M059J (cell line): ENCODE results near the gene IGSF6. TPM values are rescaled to one million over a fixed set of nuclear protein-coding genes. Genes with fewer than 3 reads are reported as not detected.
A peak's percentile ranks its signal among the peaks of the same experiment; 100 is the strongest.
"Not testable (repeated sequence)": the region's sequence is repeated elsewhere in the genome, so short reads cannot be mapped to it uniquely, and the experiment has no call there.

Experiments used
- DNase-seq: peaks from one replicate; pipeline ENCODE4 v3.0.0-alpha.2; 2012; ENCODE audit warnings: low read depth
- total RNA-seq: library from RNA; depleted of rRNA; stranded (reverse); fragments of >200 nt; shearing (Covaris generic); gene quantifications from 2 replicates; pipeline ENCODE4 v1.2.3, GENCODE V29; 2014

Gene IGSF6
- total RNA-seq, 1 experiment from 2014 or later: not detected

- DNase-seq: no peak
Observed at GRCh38 chr16:21653571-21653970, 1.2 kb upstream of the IGSF6 start.

DNA sequence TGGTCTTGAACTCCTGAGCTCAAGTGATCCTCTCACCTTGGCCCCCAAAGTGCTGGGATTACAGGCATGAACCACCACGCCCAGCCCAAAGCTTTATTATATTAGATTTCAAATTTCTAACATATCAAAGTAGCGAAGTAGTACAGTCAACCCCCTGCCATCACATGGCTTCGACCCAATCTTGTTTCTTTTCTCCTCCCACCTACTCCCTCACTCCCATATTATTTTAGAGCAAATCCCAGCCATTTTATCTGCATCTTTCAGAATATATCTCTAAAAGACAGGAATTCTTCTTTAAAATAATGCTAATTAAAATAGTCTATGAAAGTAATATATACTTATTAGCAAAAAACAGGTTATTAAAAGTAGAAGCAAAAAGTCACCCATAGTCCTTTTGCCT, 893 bp downstream of the IGSF6 start:
- no peak for DNase-seq

DNA sequence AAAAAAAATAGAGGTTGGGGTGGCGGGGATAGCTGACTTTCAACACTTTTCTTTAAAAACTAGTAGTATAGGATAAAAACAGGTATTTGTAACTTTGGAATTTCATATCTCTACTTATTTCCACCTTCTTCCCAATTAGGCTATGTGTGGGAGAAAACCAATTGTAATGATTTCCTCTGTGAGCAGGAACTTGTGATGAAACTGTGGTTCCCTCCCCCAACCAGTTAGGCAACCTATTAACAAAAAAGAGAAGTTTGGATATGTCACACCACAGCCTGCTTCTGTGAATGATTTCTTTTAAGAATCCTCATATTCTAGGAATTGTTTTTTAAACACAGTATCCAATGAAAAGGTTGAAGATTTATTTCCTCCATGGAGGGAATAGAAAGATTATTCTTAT, 1.9 kb downstream of the IGSF6 start:
- no peak for DNase-seq

GRCh38 chr16:21649826-21650406, 2.5 kb downstream of the IGSF6 start:
- DNase-seq: not testable (repeated sequence)

DNA sequence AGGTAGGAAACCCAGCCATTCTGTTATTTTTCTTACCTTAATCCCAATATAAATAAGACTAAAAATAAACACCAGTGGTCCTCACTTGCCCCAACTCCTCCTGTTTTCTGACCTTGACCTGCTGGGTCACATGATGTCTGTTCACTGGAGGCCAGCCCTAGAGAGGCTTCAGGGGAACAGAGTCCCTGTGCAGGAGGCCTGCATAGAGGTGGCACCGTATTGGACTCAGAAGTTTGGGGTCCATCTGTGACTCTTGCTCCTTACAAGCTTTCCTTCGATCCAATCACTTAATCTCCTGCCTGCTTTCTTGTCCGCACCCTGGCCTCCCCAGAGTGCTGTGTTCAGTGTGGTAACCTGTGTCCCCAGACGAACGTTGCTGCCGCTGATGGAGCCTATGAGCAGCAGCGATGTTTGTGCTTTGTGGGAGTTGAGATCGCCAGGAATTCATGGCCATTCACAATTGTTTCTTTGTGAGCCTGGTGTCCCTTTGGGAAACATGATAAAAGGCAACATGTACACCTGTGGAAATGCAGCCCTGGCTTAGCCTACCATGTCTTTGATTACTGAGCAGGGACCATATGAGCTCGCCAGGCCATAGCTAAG, 4.7 kb downstream of the IGSF6 start:
- DNase-seq: no peak

- DNase-seq: no peak
Observed at GRCh38 chr16:21646721-21647561, 5.5 kb downstream of the IGSF6 start.

GRCh38 chr16:21646091-21646490, 6.3 kb downstream of the IGSF6 start:
- no peak for DNase-seq

GRCh38 chr16:21645261-21645721, 7.1 kb downstream of the IGSF6 start:
- DNase-seq: peak; percentile 21

DNA sequence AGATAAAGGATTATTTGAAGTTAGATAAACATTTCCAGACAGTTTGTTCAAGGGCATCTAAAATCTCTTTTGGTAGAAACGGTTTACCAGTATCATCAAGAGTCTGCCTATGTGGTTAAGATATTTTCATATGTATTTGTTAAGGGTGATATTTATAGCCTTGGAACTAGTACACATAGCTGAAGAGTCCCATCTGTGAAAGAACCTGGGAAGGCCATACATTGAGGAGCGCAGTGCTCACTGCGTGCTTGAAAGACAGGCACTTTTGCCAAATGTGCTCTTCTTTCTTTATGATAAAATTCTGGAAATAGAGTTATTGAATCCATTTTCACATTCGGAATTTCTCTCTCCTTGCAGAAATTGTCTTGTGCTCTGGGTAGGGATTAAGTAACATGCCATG, 7.7 kb downstream of the IGSF6 start:
- no peak for DNase-seq

DNA sequence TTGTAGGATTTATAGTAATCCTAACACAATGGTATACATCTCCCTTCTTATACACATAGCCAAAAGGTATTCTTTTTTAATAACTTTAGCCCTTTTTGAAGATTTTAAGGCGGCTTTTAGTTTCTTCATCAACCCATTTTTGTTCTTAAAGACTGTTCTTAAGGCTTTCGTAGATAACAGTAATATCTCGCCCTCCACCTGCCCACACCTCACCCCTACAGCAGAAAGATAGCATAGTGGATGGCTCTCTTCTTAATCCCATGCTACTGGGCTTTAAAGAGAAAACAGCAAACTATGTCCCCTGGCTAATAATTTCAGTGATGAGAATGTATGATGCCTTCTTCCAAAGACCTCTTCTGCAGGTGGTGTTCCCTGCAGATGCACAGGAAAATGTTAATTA, 8.6 kb downstream of the IGSF6 start:
- DNase-seq: no peak

DNA sequence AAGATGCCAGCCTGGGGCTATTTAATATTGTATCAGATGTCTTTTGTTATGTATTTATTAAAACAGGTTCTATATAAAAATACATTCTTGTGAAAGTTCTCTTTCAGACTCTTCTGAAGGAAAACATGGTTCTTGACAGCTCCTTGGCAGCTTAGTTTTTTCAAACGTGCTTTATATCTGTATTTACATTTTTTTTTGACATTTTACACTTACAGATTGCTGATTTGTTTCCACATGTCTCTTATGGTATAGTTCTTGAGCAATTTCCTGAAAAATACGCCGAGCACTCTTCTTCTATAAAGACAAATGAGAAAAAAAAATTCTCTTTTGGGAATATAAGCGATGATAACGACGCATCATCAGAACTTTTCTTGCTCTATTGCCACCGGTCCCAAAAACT, 9.5 kb downstream of the IGSF6 start:
- no peak for DNase-seq

DNA sequence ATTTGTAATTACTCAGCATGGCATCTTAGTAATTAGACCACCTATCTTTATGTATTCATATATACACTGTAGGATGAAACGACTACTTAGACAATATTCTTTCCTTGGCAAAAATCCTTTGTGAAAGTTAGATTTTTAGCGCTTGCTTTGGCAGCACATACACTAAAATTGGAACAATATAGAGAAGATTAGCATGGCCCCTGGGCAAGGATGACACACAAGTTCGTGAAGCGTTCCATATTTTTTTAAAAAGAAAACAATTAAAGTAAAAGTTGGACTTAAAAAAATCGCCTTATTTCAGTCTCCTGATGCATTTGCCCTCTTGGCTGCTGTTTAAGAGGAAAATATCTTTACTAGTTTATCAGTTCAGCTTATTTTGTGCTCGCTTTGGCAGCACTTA, 10.5 kb downstream of the IGSF6 start:
- DNase-seq: no peak

DNA sequence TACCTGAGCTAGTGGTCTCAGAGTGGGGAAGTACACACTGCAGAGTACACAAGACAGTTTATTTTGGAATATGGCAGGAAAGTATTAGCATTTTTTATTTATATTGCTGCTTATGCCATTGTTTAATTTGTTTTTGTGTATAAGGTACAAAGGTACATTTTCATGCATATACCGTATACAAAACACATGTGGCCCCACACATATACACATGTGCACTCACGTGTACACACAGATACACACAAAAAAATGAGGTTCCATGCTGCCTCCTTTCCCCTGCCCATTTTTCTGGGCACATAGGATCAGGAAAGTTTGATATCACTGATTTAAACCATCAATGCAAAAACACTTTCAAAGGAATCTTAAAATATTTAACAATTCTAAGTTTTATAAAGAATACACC, 12.9 kb downstream of the IGSF6 start:
- no peak for DNase-seq

GRCh38 chr16:21638573-21638975, 13.8 kb downstream of the IGSF6 start:
- DNase-seq: peak; percentile 45

DNA sequence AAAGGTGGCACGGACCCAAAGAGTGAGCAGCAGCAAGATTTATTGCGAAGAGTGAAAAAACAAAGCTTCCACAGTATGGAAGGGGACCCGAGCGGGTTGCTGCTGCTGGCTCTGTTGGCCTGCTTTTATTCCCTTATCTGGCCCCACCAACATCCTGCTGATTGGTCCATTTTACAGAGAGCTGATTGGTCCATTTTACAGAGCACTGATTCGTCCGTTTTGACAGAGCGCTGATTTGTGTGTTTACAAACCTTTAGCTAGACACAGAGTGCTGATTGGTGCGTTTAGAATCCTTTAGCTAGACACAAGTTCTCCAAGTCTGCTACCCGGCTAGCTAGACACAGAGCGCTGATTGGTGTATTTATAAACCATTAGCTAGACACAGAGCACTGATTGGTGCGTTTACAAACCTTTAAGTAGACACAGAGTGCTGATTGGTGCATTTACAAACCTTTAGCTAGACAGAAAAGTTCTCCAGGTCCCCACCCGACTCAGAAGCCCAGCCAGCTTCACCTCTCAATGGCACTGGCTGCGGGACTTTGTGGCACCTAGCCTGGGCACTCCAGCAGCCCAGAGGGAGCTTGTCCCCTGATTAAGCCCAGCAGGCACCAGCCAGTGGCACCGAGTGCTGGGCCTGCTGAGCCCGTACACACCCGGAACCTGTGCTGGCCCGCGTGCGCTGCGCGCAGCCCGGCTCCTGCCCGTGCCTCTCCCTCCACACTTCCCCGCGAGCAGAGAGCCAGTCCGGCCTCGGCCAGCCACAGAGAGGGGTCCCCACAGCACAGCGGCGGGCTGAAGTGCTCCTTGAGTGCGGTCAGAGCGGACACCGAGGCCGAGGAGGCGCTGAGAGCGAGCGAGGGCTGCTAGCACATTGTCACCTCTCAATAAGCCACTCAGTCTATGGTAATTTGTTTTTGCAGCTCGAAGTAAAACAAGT, 15.1 kb downstream of the IGSF6 start:
- DNase-seq: no peak

- DNase-seq: not testable (repeated sequence)
Observed at GRCh38 chr16:21635694-21636093, 16.7 kb downstream of the IGSF6 start.

DNA sequence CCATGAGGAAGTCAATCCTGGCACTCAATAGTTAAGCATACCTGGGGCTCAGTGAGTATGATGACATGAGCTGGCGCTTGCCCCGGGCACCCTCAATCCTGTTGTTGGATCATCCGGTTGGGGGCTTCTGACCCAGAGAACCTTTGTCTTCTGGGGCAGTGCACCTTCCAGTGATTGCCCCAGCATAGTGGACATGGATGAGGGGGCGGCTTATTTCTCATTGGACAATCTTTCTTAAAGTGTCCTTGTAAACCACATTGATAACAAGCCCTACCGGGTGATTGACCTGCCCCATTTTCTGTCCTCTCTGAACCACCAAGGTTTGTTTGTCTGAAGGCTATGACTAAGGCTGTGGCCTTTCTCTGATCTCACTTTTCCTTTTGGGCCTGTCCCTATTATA, 18.2 kb downstream of the IGSF6 start:
- DNase-seq: peak; percentile 51

DNA sequence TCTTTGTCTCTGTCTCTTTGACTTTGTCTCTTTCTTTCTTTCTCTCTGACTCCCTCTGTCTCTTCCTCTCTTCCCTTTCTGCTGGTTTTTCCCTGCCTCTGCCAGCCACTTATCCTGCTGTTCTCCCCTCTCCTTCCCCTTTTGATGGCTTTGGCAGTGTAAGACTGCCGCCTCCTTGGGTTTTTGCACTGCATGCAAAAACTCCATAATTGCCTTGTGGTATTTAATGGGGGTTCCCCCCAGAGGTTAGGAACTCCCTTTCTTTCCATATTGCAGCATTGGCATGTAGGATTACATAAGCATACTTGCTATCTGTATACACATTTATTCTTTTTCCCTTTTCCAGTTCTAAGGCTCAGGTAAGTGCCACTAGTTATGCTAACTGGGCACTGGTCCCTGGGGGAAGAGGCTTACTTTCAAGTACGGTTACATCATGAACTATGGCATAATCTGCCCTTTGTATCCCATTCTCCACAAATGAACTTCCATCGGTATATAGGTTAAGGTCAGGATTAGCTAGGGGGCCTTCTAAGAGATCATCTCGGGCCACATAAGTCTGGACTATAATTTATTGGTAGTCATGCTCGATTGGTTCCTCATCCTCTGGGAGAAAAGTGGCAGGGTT, 20.3 kb downstream of the IGSF6 start:
- not testable (repeated sequence) for DNase-seq

GRCh38 chr16:21631376-21631775, 21.0 kb downstream of the IGSF6 start:
- not testable (repeated sequence) for DNase-seq

- not testable (repeated sequence) for DNase-seq
Observed at GRCh38 chr16:21630866-21631265, 21.5 kb downstream of the IGSF6 start.
